GM21619 (cell line): ENCODE data around the gene MDM4.

Experiments used
- ATAC-seq: cut with Tn5 transposase; IDR thresholded peaks from one replicate; pipeline ENCODE4 v1.9.1; 2021; ENCODE audit not compliant: unreplicated experiment

The MDM4 gene

DNA sequence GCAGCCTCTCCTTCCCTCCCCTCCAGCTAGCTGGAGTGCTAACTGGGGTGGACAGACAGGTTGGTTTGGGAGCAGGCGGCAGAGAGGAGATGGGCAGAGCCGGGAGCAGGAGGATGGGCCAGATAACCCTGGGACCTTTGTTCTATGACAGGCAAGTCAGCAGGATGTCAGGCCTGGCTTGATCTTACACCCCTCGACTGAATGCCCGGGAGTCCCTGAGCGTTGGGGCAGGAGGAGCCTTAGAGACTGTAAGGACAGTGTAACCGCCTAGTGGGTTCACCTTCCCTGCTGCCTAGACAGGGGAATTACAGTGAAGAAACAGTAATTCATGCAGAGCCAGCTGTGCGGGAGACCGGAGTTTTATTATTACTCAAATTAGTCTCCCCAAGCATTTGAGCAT, 60.2 kb downstream of the MDM4 start:
- no peak for ATAC-seq

DNA sequence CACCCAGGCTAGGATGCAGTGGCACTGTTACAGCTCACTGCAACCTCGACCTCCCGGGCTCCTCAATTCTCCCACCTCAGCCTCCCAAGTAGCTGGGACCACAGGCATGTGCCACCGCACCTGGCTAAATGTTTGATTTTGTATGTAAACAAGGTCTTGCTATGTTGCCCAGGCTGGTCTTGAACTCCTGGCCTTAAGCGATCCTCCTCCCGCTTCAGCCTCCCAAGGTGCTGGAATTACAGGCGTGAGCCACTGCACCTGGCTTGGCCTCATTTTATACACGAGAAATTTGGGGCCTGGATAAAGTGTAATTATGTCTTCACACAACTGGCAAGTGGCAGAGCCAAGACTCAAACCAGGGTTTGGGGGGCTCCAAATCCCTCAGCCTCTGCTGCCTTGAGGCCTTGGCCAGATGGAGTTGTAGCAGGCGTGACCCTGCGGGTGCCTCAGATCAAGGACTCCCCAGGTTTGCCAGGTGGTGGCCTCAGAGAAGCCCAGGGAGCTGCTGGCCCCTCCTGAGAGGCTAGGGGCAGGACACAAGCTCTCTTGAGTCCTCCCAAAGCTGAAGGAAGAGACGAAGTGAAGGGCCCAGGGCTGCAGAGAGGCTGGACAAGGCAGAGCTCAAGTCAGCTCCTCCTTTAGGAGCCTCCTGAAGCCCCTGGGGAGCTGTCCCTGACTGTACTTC, 61.7 kb downstream of the MDM4 start:
- ATAC-seq, result no peak

DNA sequence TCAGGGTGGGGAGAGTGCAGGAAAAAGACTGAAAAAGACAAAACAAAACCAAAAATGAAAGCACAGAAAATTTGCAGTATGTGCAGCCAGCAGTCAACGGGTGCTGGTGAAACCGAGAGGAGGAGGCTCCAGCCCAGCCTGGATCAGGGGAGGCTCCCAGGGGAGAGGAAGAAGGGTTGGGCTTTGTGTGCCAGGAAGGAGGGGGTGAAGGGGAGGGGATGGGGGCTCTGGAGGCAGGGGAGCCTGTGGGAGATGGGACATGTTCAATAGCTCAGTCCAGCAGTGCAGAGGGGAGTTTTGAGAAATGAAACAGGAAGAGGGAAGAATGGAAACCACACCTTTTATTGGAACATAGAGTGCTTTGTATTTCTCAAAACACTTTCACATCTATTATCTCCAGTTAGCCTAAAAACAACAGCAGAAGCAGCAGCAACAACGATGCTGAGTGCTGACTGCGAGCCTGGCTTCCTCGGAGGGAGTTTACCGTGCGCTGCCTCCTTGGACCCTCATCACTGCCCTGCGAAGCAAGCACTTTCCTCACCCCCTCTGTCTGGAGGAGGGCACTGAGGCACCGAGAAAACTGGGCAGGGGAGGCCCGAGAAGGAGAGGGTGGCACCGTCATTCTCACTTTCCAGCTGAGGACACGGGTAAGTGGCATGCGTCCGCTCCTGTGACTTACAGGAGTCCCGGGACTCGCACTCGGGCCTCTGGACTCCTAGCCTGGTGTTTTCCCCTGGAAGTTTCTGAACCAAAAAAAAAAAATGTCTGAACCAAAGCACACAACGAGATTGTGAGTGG, 62.9 kb downstream of the MDM4 start:
- ATAC-seq, result peak; percentile 72

DNA sequence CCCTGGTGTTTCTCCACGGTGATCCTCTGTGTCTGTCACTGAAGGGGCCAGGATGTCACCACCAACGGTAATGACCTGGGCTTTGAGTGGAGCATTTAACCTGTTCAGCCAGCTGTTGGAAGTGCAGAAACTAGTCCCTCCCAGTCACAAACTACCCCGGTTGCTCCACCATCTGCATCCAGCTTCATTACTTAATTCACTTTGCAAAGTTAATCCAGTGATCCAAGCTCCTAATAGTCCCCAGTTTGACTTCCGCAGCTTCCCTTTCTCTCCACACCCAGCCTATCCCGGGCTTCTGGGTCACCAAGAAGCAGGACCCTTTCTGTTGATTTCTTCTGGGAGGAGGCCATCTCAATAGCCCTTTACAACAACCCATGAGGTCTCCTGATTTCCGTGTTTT, 63.5 kb downstream of the MDM4 start:
- ATAC-seq, result no peak

DNA sequence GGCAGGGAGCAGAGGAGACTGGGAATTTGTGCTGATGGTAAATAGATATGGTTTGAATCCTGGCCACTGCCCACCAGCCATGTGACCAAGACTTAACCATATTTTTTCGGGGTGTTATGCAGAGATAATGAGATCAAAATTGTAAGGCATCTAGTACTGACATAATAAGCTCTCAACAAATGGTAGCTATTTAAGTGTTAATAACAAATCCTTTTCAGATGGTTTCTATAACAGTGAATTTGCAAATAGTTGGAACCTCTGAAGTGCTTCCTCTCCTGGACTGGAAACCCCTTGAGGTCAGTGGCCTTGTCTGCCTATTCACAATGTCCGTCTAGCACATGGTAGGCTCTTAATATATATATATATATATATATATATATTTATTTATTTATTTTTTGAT, 64.7 kb downstream of the MDM4 start:
- ATAC-seq, result no peak

DNA sequence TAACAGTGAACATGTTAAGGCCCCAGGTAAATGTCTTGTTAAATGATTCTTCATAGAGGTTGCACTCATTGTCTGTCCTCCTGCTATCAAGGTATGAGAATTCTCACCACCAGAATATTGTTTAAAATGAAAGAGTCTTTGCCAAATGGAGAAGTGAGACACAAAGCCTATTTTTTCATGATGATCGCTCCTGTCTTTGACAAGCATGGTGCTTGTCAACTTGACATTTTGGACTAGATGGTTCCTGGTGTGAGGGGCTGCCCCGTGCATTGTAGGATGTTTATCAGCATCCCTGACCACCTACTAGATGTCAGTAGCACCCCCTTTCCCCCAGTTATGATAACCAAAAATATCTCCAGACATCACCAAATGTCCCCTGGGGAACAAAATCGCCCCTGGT, 65.6 kb downstream of the MDM4 start:
- no peak for ATAC-seq

DNA sequence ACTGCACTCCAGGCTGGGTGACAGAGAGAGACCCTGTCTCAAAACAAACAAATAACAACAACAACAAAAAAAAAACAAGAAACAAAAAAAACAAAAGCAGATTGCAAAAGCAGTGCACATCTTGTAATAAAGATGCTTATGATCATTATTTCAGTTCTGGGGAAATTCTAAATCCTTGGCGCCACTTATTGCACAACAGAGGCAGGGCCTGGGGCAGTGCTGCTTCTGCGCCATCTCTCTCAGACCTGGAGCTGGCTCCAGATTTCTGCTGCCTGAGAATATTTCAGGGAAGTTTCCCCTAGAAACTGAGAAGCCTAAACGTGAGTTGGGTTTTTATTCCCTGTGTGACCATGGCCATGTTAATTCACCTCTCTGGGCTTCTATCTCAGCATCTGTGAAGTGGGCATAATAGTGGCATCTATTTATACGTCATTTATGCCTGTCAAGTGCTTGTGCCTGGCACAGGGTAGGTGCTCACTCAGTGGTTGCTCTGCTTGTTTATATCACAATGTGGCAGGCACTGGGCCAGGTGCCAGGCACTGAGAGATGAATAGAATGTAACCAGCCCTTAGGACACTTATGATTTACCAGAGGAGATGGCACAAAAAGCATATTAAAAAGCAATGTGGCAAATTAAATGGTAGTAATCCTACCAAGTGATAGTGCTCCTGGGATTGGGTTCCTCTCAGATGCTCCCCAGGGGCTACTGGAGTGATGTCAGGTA, 67.9 kb downstream of the MDM4 start:
- no peak for ATAC-seq

DNA sequence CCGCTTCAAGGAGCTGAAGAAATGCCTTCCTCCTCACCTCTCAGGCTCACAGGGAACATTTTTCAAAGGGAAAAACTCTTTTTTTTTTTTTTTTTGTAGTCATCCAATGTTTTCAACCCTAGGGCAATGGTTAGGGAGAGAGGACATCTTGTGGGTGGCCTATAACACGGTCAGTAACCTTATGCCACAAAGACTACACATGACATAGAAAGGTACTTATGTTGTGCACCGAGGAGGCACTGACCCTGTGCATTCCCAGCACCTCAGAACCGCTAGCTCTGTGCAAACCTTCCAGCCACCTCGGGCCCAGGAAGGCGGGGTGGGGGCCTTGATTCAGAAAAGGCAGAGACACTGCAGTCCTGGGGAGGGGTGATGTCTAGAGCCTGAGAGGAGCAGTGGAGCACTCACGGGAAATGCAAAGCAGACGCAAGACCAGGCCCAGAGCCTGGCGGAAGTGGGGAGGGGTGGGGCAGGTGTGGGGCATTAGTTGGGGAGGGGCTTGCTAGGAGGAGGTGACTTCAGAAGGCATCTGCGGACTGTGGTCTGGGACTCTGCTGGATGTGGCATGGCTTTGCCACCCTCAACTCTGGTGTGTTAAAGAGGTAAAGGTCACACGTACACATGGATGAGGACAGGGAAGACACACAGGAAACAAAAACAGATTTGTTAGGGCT, 68.6 kb downstream of the MDM4 start:
- no peak for ATAC-seq

DNA sequence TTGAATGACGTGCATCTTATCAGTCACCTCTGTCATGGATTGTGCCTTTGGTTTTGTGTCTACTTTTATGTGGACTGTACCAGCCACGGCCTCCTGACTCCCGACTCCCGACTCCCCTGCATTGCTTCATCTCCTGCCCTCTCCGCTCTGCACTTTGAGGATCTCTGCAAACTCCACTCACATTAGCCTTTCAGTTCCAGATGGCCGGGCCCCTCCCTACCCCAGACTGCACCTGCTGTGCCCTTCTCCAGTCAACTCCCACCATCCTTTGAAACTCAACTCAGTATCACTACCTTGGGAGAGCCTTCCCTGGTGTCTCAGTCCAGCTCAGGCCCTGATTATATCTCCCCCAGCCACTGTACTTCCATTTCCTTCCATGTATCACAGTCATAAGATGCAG, 71.4 kb downstream of the MDM4 start:
- no peak for ATAC-seq

DNA sequence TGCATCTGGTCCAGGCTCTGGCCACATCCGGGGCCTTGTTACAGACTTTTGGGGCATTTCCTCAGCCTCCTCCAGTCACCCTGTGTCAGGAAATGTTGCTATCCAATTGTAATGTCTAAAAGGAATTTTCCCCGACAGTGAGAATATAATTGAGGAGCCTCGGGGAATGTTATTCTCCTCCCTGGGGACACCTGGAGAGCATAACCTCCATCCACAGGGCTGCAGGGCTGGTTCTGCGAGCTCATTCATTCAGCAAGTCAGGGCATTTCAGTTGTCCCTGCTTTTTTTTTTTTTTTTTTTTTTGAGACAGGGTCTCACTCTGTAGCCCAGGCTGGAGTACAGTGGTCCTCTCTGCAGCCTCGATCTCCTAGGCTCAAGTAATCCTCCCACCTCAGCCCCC, 72.6 kb downstream of the MDM4 start:
- no peak for ATAC-seq

DNA sequence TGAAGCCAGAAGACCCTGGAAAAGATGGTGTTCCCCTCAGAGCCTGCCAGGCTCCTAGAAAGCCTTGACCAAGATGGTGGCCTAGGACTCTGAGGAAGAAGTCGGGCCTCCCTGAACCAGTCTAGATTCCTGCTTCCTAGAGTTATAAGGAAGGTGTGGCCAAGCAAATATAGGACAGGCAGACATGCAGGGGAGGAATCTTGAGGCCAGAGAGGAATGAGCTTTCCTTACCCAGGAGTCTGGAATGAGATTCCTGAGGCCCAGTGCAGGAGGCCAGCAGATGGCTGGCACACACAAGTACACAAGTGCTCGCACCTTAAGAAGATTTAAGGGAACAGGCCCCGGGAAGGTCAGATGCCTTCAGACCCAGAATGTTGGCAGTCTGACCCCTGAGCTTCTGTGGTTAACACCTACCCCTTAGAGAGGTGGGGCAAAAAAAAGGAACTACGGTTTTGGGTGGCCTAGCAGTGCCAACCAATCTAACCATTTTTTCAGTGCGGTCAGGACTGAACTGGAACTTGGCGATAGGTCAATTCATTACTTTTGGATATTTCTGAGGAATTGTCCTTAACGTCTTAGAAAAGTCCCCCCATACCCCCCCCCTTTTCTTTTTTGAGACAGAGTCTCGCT, 73.3 kb downstream of the MDM4 start:
- ATAC-seq, result no peak

DNA sequence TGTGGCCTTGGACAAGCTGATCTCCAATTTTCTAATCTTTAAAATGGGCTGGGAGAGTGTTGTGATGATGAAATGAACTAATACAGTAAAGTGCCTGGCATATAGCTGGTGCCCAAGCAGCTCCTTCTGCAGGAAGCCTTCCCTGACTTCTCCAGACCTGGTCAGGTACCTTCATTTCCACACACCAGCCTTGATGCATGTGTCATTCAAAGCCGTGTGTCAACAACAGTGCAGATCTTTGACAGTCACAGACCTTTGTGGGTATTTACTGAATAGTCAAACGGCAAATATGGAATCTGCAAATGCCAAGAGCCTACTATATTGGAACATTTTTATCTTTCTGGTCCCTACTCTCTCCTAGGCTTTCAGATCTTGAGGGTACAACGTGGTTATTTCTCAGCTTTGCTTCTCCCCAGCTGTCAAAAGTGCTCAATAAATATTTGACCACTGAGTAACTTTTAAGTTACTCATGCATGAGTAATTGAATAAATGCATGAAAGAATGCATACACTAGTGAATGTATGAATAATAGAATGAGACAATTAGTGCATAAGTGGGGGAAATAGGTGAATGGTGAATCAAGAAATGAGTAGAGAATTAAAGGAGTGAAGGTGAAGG, 75.4 kb downstream of the MDM4 start:
- ATAC-seq, result no peak

DNA sequence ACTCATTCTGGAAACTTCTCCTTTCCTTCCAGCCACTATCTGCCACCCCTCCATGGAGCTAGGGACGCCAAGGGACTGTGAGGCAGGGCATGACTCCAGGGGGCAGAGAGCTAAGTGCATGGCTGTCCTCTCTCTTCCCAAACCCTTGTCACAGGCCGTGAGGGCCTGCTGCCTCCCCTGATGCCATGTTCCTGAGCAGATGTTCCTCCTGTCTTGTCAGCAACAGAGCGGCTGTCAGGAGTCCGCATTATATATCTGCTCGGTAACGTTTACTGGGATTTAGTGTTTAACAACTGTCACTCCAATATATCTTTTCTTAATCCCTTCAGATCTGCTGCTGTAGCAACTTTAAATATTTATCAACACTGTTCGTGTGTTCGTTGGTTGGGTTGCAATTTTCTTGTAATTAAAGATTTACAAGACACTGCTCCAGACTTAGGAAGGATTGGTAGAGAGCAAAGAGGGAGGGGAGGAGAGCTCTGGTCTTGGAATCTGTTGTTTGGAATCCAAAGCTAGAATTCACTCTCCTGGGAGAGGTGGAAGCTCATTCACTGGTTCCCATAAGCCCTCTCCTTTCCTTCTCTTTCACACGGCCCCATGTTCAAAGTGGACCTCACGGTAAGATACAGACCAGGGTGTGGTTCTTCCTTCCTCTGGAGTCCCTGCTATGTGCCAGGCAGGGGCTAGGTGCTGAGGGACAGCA, 76.2 kb downstream of the MDM4 start:
- no peak for ATAC-seq

DNA sequence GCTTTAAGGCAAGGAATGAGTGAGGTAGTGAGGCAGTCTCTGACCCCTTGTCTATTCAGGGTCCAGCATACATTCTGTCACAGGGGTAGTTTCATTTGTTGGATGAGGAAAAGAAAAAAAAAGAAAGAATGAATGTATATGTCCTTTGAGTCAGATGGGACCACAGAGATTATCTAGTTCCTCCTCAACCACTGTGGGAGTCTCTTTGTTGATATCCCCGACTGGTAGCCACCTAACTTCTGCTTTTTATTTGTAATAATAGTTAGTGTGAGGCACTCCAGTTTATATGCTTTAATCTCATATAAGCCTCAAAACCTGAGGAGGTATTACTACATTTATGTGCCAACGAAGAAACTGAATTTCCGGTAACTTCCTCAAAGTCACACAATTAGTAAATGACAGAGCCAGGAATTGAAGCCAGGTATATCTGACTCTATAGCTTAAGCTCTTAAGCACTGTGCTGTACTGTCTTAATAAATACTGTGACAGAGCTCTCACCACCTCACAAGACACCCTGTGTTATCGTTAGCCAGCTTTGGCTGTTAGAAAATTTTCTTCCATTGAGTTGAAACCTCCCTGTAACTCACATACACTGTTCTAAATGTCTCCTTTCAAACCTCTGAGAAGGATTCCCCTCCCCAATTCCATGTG, 82.2 kb downstream of the MDM4 start:
- ATAC-seq, result no peak

DNA sequence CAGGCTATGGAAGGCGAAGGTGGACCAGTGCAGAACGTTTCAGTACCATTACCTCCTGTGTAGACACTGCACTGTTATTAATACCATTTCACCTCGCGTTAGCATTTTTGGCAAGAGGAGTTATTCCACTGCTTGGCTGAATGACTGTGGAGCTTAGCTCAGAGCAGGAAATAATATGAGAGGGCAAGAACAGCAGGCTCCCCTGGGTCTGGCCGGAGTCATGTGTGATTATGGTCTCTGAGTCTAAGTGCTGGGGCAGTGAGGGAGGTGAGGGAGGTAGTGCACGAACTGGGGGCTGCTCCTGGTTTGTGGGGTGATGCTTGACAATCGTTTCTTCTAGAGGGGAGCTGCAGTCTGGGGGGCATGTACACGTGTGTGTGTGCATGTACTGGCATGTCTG, 82.9 kb downstream of the MDM4 start:
- ATAC-seq, result no peak

DNA sequence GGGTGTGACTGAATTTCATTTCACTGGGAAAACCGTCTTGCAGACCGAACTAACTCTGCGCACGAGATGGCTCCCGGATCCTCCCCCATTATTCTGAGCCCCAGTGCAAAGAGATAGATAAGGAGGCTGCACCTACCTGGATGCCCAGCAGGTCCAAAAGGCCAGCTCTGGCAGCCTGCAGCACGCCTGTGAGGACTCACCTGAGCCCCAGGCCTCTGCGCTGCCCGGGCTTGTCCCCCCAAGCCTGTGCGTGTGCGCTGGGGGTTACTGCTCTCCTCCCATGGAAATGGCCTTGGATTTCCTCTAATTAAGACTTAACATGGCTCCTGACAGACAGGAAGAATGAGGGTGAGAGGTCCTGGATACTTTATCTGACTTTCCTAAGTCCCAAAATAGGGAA, 83.4 kb downstream of the MDM4 start:
- no peak for ATAC-seq

DNA sequence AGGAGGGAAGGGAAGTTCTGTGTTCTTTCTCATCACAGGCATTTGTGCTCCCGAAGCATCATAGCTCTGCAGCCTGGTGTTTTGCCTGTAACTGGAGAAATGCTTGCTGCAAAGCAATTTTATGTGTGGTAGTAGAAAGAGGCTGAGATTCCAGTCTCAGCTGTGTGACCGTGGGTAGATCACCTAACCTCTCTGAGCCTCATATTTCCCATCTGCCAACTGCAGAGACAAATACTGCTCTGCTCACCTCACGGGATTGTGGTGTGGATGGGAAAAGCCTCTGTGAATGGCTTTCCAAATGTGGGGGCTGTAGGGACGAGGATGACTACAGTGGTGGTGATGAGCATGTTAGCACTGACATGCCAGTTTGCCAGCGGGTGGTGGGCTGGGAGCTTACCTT, 84.0 kb downstream of the MDM4 start:
- ATAC-seq, result no peak

DNA sequence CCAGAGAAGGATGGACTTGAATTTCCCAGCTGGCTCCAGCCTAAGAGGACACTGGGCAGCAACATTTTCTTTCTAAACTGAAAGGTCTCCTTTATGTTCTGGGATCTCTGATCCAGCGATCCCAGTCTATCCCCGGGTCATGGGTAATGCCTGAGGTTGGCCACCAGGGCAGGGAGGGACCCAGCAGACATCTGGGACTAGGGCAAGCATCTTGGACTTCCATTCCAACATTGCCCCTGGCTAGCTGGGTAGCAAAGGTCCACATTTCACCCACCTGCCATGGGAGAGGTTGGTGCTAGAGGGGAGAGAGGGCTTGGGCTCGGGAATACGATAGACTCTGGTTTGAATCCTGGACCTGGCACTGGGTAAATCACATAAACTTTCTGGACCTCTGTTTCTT, 84.8 kb downstream of the MDM4 start:
- no peak for ATAC-seq

DNA sequence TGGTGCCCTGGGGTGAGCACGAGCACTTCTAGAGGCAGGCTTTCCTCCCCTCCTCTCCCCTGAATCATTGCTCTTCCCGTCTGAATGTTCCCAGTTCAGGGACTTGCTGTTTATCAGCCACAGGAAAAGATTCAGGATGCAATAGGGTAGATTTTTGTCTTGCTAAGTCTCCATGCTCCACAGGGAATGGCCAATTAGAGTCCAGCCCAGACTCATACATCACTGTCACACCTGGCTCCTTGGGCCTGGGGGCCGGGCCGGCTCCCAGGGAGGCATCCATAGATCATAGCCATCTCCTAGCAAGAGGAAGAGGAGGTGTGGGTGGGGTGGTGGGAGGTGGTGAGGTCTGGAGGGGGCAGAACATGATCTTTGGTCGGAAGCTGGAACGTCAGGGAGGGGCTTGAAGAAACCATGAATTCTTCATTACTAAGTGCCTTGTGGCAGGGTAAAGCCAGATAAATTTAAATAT, 85.9 kb downstream of the MDM4 start:
- no peak for ATAC-seq
